Right lobe of liver (tissue), 6 donors: ENCODE data around the gene OPA3. TPM values are rescaled to one million over a fixed set of nuclear protein-coding genes. Genes with fewer than 3 reads are reported as not detected.

Source experiments
- ATAC-seq, 4 donors: fragments of 200-7000 bp; cut with Tn5 transposase; one replicate each; pipeline ENCODE4 v1.9.1; 2020; ENCODE audit warnings: mild to moderate bottlenecking in 4 of 4, moderate library complexity in 4 of 4
- DNase-seq, 3 donors: peaks; one replicate each; pipeline ENCODE4 v3.0.0-alpha.2; 2020
- H3K27ac ChIP-seq, 3 donors: fragments of 200-600 bp; one replicate each; pipeline ENCODE4 v1.8.0; 2022
- H3K27me3 ChIP-seq, 2 donors: fragments of 200-600 bp; one replicate each; pipeline ENCODE4 v1.8.0; 2022
- H3K36me3 ChIP-seq, 4 donors: fragments of 200-600 bp; sonication (generic) in 1 of 4; one replicate each; pipeline versions ENCODE4 v1.5.1 to v1.8.0; 2017 to 2022; ENCODE audit warnings: control low read depth in 1 of 4
- H3K4me1 ChIP-seq, 4 donors: fragments of 200-600 bp; sonication (generic) in 1 of 4; one replicate each; pipeline versions ENCODE4 v1.5.1 to v1.8.0; 2017 to 2022; ENCODE audit warnings: control low read depth in 1 of 4
- H3K4me3 ChIP-seq, 3 donors: fragments of 200-600 bp; one replicate each; pipeline ENCODE4 v1.8.0; 2022
- H3K9me3 ChIP-seq, 4 donors: fragments of 200-600 bp; sonication (generic) in 1 of 4; one replicate each; pipeline versions ENCODE4 v1.5.1 to v1.8.0; 2017 to 2022; ENCODE audit warnings: control low read depth in 1 of 4
- CTCF ChIP-seq, 4 donors: fragments of 200-600 bp in 3 of 4; fragments of 450-650 bp in 1 of 4; IDR thresholded peaks; one replicate each; pipeline versions ENCODE4 v1.5.1 to v1.8.0; 2016 to 2022; ENCODE audit warnings: antibody characterized with exemption in 4 of 4, mild to moderate bottlenecking in 2 of 4
- POLR2A ChIP-seq: fragments of 450-650 bp; IDR thresholded peaks from one replicate; pipeline ENCODE4 v1.6.1; 2017; ENCODE audit warnings: antibody characterized with exemption, mild to moderate bottlenecking
- WGBS: methylation state at CpG from one replicate; pipeline ENCODE4 v1.1.6; 2018; ENCODE audit warnings: low coverage, low lambda C conversion rate; ENCODE audit not compliant: insufficient coverage; ENCODE audit errors: missing lambda C conversion rate; 5-methylcytosine and 5-hydroxymethylcytosine counted together
- intact Hi-C, 2 donors: fragments of 100-400 bp; cut with DNase I; formaldehyde crosslinking; loops; one replicate each; pipeline versions ENCODE4 v1.11.2 to v1.14.1; 2022
- total RNA-seq, 6 experiments: library from RNA; depleted of rRNA in 2 of 6; stranded (reverse); fragments of >200 nt in 2 of 6; fragmentation: NEBNext Ultra II Directional in 3 of 6; extraction: Animal tissue kit (Norgen Biotek cat#: 25700) in 3 of 6; gene quantifications; one replicate each; pipeline versions ENCODE4 v1.1.0 to v1.2.4, GENCODE V29; 2016 to 2023
- donor health status: DM: no; HTN: yes; CAD: no.
- donor health status: DM: no; HTN: no; CAD: no.
- donor health status: DM: no; HTN: no; CAD: no.
- donor health status: DM: no; HTN: yes; CAD: no.
- donor health status: DM: no; HTN: yes; CAD: no.

OPA3 gene
- total RNA-seq, 6 experiments from 2014 or later = 6.7 to 18.1 (median 8.1) TPM

GRCh38 chr19:45556835-45557234 lies 27.8 kb downstream of the OPA3 start:
- DNase-seq (no peak), ATAC-seq (peak in 1 of 4 donors; percentile 6)
- H3K27me3 ChIP-seq = no peaks in the 10 kb centered on the region
- H3K4me3 ChIP-seq = no peak overlapping the region
- peaks cover 0 to 5% (median 0%) of the 10 kb centered on the region in 4 donors for H3K36me3 ChIP-seq
- WGBS = no CpG with 5 or more reads among the region's 5 CpGs
- H3K4me1 ChIP-seq = no peaks in the 10 kb centered on the region
- intact Hi-C loops = no loop called here
- no peak for TF ChIP-seq CTCF (IDR thresholded peaks at IDR 0.05)
- TF ChIP-seq POLR2A = no peak
- no peaks in the 10 kb centered on the region for H3K9me3 ChIP-seq
- no peak overlapping the region for H3K27ac ChIP-seq

- 100% methylated on average over 1 of the region's 1 CpG for WGBS
- no peaks in the 10 kb centered on the region for H3K27me3 ChIP-seq
- no peaks in the 10 kb centered on the region for H3K4me1 ChIP-seq
- DNase-seq = no peak
- no peak for TF ChIP-seq CTCF (IDR thresholded peaks at IDR 0.05)
- no peak for TF ChIP-seq POLR2A
- peaks cover 0 to 5% (median 0%) of the 10 kb centered on the region in 4 donors for H3K36me3 ChIP-seq
- ATAC-seq = no peak
- intact Hi-C loops = no loop called here
- H3K9me3 ChIP-seq = no peaks in the 10 kb centered on the region
- no peak overlapping the region for H3K4me3 ChIP-seq
- no peak overlapping the region for H3K27ac ChIP-seq
Observed at GRCh38 chr19:45554481-45554880, 30.1 kb downstream of the OPA3 start.

- H3K4me3 ChIP-seq = no peak overlapping the region
- no peak for DNase-seq
- no peaks in the 10 kb centered on the region for H3K4me1 ChIP-seq
- peaks cover 0 to 5% (median 0%) of the 10 kb centered on the region in 4 donors for H3K36me3 ChIP-seq
- TF ChIP-seq POLR2A = no peak
- H3K9me3 ChIP-seq = no peaks in the 10 kb centered on the region
- no peak overlapping the region for H3K27ac ChIP-seq
- no peaks in the 10 kb centered on the region for H3K27me3 ChIP-seq
- intact Hi-C loops = no loop called here
- ATAC-seq = no peak
- WGBS = 88% methylated on average over 5 of the region's 34 CpGs
Observed at GRCh38 chr19:45553464-45553863, 31.1 kb downstream of the OPA3 start.

- H3K4me3 ChIP-seq = no peak overlapping the region
- no peaks in the 10 kb centered on the region for H3K4me1 ChIP-seq
- TF ChIP-seq CTCF (IDR thresholded peaks at IDR 0.05) (no peak), POLR2A (no peak)
- 91% methylated on average over 8 of the region's 9 CpGs for WGBS
- H3K9me3 ChIP-seq = no peaks in the 10 kb centered on the region
- peaks cover 0 to 2% (median 0%) of the 10 kb centered on the region in 4 donors for H3K36me3 ChIP-seq
- H3K27me3 ChIP-seq = no peaks in the 10 kb centered on the region
- intact Hi-C loops = no loop called here
- DNase-seq (no peak), ATAC-seq (no peak)
- H3K27ac ChIP-seq = no peak overlapping the region
Observed at GRCh38 chr19:45547965-45548609, 36.5 kb downstream of the OPA3 start.

- Histone ChIP-seq H3K27me3 (no peaks in the 10 kb centered on the region), H3K27ac (no peak overlapping the region), H3K4me3 (no peak overlapping the region), H3K36me3 (no peaks in the 10 kb centered on the region), H3K9me3 (no peaks in the 10 kb centered on the region), H3K4me1 (no peaks in the 10 kb centered on the region)
- DNase-seq = no peak
- intact Hi-C loops = no loop called here
- TF ChIP-seq CTCF (IDR thresholded peaks at IDR 0.05) = no peak
- no peak for TF ChIP-seq POLR2A
- ATAC-seq = no peak
- 78% methylated on average over 10 of the region's 10 CpGs for whole genome bisulfite sequencing
Observed at GRCh38 chr19:45547211-45547770, 37.3 kb downstream of the OPA3 start.
